MCF 10A (cell line): ENCODE data around the gene KIF1A. TPM values are rescaled to one million over a fixed set of nuclear protein-coding genes. Genes with fewer than 3 reads are reported as not detected.

Experiments
- BruUV-seq: library from RNA; stranded (reverse); fragments of 400-500 nt; replicated peaks from 2 replicates; lab custom pipeline; 2021; lab: Mats Ljungman, UMichigan
- CTCF ChIA-PET: fragments of 300-600 bp; sonication (Branson Sonifier 250); formaldehyde crosslinking; extraction: SDS; loops from one replicate; lab custom pipeline; 2021; ENCODE audit warnings: antibody characterized with exemption, inconsistent platforms; lab: Yijun Ruan, JAX
- POLR2A ChIA-PET: fragments of 300-600, 350-650 bp; sonication (Branson Sonifier 250); formaldehyde crosslinking; extraction: SDS; loops from one replicate; lab custom pipeline; 2020; ENCODE audit warnings: antibody characterized with exemption, inconsistent platforms; lab: Yijun Ruan, JAX
- DNase-seq: peaks from one replicate; pipeline ENCODE4 v3.0.0-alpha.2; 2018; ENCODE audit not compliant: unreplicated experiment
- H3K27ac Mint-ChIP-seq: one replicate; pipeline ENCODE4 v1.8.0; 2022; ENCODE audit warnings: mild to moderate bottlenecking, low read depth, mixed read lengths; ENCODE audit not compliant: unreplicated experiment
- H3K27me3 Mint-ChIP-seq: one replicate; pipeline ENCODE4 v1.8.0; 2022; ENCODE audit warnings: mixed read lengths; ENCODE audit not compliant: insufficient read depth, unreplicated experiment
- H3K36me3 Mint-ChIP-seq: one replicate; pipeline ENCODE4 v1.8.0; 2022; ENCODE audit warnings: mild to moderate bottlenecking, moderate library complexity, mixed read lengths; ENCODE audit not compliant: insufficient read depth, unreplicated experiment
- H3K4me1 Mint-ChIP-seq: one replicate; pipeline ENCODE4 v1.8.0; 2022; ENCODE audit warnings: mixed read lengths; ENCODE audit not compliant: insufficient read depth, unreplicated experiment
- H3K4me3 Mint-ChIP-seq: one replicate; pipeline ENCODE4 v1.8.0; 2022; ENCODE audit warnings: mild to moderate bottlenecking, moderate library complexity, mixed read lengths; ENCODE audit not compliant: unreplicated experiment
- H3K9me3 Mint-ChIP-seq: one replicate; pipeline ENCODE4 v1.8.0; 2022; ENCODE audit warnings: mixed read lengths; ENCODE audit not compliant: unreplicated experiment
- intact Hi-C: fragments of 100-400 bp; cut with micrococcal nuclease; formaldehyde crosslinking; loops from 2 replicates; pipeline ENCODE4 v1.14.1; 2022
- total RNA-seq: library from RNA; stranded (reverse); gene quantifications from 2 replicates; pipeline ENCODE4 v1.2.3, GENCODE V29; 2022
- TF ChIP-seq, protein P1 (sequence below): fragments of 200-600 bp; IDR thresholded peaks from one replicate; pipeline ENCODE4 v1.8.0; 2022; ENCODE audit warnings: antibody characterized with exemption, mild to moderate bottlenecking; ENCODE audit not compliant: unreplicated experiment

Gene KIF1A
- total RNA-seq, 1 experiment from 2014 or later, result not detected

DNA sequence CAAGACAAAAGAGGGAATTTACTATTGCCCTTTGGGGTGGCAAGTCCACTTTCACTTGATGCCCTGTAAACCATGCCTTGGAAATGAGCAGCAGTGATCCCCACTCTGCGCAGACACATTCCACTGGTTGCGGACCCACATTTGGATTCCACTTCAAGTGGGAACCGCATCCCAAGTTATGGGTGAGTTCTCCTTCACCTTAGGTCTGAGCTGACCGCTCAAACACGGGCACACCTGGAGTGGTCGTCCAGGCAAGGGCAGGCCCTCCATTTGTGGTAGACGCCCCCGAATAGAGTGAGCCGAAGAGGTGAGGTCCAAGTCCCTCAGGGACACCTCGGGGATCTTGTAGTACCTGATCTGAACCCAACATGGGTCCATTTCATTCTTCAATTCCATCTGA, 38.9 kb upstream of the KIF1A start:
- TF ChIP-seq, protein P1, sequence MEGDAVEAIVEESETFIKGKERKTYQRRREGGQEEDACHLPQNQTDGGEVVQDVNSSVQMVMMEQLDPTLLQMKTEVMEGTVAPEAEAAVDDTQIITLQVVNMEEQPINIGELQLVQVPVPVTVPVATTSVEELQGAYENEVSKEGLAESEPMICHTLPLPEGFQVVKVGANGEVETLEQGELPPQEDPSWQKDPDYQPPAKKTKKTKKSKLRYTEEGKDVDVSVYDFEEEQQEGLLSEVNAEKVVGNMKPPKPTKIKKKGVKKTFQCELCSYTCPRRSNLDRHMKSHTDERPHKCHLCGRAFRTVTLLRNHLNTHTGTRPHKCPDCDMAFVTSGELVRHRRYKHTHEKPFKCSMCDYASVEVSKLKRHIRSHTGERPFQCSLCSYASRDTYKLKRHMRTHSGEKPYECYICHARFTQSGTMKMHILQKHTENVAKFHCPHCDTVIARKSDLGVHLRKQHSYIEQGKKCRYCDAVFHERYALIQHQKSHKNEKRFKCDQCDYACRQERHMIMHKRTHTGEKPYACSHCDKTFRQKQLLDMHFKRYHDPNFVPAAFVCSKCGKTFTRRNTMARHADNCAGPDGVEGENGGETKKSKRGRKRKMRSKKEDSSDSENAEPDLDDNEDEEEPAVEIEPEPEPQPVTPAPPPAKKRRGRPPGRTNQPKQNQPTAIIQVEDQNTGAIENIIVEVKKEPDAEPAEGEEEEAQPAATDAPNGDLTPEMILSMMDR, result no peak
- no peak for DNase-seq
- no TSS peak for BruUV-seq
- H3K4me1 Mint-ChIP-seq, result no peaks in the 10 kb centered on the region
- no peak overlapping the region for H3K4me3 Mint-ChIP-seq
- intact Hi-C loops, result loop anchor here (10.0 kb wide), 1 partner anchor 356 kb away; no protein-coding TSS in a partner anchor
- H3K36me3 Mint-ChIP-seq, result no peaks in the 10 kb centered on the region
- no peaks in the 10 kb centered on the region for H3K27me3 Mint-ChIP-seq
- H3K27ac Mint-ChIP-seq, result no peak overlapping the region
- ChIA-PET POLR2A (interaction anchor here (0.6 kb wide), 1 partner anchor 38 kb away, joined by 3 read pairs; no protein-coding TSS in a partner anchor), CTCF (interaction anchor here (1.6 to 3.8 kb wide), 2 partner anchors 7 to 131 kb away, joined by 4 to 25 read pairs; no protein-coding TSS in a partner anchor)
- H3K9me3 Mint-ChIP-seq, result peaks cover 7% of the 10 kb centered on the region

GRCh38 chr2:240858321-240858720, 38.3 kb upstream of the KIF1A start:
- intact Hi-C loops, result loop anchor here (10.0 kb wide), 1 partner anchor 356 kb away; no protein-coding TSS in a partner anchor
- Mint-ChIP-seq H3K27ac (no peak overlapping the region), H3K4me1 (no peaks in the 10 kb centered on the region), H3K9me3 (peaks cover 8% of the 10 kb centered on the region), H3K27me3 (no peaks in the 10 kb centered on the region), H3K4me3 (no peak overlapping the region), H3K36me3 (no peaks in the 10 kb centered on the region)
- POLR2A ChIA-PET, result interaction anchor here (0.6 kb wide), 1 partner anchor 38 kb away, joined by 3 read pairs; no protein-coding TSS in a partner anchor
- BruUV-seq, result no TSS peak
- DNase-seq, result no peak
- TF ChIP-seq, protein P1, result no peak
- CTCF ChIA-PET, result interaction anchor here (0.8 kb wide), 1 partner anchor 131 kb away, joined by 3 read pairs; no protein-coding TSS in a partner anchor

DNA sequence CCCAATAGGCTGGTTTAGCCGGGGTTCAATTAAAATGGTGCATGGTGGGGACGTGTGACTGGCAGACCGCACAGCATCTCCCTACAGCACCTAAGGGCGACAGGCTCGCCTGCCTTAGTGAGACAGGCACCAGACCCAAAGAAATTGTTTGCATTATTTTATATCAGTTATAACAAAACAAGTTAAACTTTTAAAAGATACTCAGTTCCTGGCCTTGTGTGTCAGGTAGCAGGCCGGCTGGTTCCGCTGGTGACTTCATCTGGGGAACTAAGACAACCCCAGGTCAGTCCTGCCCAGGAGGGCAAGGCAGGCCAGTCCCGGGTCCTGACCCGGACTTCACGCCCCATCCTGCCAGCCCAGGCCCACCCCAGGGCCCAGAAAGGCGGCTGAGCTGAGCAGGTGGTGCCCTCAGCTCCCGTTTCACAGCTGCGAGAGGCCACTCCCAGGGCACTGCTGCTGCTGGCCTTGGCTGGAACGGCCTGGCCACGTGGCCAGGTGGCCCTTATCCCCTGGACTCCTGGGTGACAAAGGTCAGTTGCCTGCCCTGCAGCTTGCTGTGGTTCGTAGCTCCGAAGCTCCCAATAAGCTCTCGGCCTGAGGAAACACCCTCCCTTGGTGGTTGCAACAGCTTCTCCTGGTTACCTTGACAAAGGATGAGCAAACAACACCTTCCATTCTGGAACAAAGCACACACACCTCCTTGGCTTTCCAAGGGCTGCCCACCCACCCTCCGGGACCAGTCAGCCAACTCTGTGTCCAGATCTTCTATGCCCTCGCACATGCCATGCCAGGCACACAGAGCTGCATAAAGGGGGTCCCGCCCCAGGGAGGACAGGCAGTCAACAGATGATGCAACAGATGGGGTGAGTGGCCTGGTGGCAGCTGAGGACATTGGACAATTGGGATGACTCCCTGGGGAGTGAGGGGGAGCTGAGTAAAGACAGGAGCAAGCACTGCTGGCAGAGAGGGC, 37.3 kb upstream of the KIF1A start:
- Mint-ChIP-seq H3K36me3 (no peaks in the 10 kb centered on the region), H3K27ac (no peak overlapping the region), H3K4me3 (no peak overlapping the region), H3K9me3 (peaks cover 8% of the 10 kb centered on the region), H3K4me1 (no peaks in the 10 kb centered on the region), H3K27me3 (no peaks in the 10 kb centered on the region)
- BruUV-seq, result no TSS peak
- no peak for DNase-seq
- ChIA-PET POLR2A (no interaction called here), CTCF (interaction anchor here (0.6 to 0.8 kb wide), 2 partner anchors 25 to 132 kb away, joined by 3 to 4 read pairs; no protein-coding TSS in a partner anchor)
- intact Hi-C loops, result loop anchor here (10.0 kb wide), 1 partner anchor 357 kb away; no protein-coding TSS in a partner anchor
- TF ChIP-seq, protein P1, result no peak
